Fibroblast of the aortic adventitia (primary cell): ENCODE measurements around the gene DPEP1. TPM values are rescaled to one million over a fixed set of nuclear protein-coding genes. Genes with fewer than 3 reads are reported as not detected.

Experiments
- DNase-seq: peaks from one replicate; pipeline ENCODE4 v3.0.0-alpha.2; 2010; ENCODE audit warnings: low read depth
- H3K4me3 ChIP-seq: 2 replicates; pipeline ENCODE4 v1.5.1; 2011; ENCODE audit warnings: low read depth, mild to moderate bottlenecking, control low read depth, low read length, moderate library complexity
- total RNA-seq: library from RNA; depleted of rRNA; stranded (reverse); fragments of >200 nt; gene quantifications from 2 replicates; pipeline ENCODE4 v1.2.3, GENCODE V29; 2012; ENCODE audit warnings: low replicate concordance
- TF ChIP-seq, protein P1 (sequence below): IDR thresholded peaks from 2 replicates; pipeline ENCODE4 v1.5.1; 2011; ENCODE audit warnings: mild to moderate bottlenecking, low read length, control low read depth, inconsistent platforms; ENCODE audit not compliant: insufficient read depth

The DPEP1 gene
- total RNA-seq, 1 donor: not detected

DNA sequence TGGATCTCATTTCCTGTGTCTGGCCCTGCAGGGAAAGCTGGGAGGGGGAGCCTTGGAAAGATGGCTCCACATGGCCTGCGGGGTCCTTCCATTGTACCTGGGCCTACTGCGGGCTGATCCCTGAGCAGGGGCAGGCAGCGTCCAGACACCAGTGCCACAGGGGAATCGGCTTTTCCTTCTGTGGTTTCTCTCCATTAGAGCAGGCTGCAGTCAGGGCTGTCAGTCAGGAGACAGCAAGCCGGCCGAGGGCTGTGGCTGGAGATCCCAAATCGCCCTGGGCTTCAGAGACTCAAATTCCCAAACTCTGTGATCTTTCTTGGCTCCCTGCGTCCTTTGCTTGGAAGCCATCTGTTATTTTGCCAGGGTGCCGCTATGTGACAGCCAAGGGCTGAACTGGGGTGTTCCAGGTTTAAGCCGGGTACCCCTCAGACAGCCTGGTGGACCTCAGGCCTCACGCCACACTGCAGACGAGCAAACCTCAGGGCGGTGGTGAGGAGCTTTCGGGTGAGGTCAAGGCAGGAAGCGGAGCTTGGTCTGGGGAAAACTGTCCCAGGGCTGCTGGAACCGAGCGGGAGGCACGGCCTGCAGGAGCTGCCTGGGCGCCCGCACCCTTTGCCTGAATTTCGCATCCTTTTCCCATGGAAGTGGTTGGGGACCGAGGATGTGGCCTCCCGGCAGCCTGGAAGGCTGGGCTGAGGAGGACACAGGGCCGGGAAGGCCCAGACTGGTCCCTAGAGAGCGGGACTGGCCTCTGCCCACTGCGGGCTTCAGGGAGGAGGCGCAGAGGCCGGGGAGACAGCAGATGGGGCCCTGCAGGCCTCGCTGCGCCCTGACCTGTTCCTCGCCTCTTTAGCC lies 39.4 kb upstream of the DPEP1 start:
- TF ChIP-seq, protein P1, sequence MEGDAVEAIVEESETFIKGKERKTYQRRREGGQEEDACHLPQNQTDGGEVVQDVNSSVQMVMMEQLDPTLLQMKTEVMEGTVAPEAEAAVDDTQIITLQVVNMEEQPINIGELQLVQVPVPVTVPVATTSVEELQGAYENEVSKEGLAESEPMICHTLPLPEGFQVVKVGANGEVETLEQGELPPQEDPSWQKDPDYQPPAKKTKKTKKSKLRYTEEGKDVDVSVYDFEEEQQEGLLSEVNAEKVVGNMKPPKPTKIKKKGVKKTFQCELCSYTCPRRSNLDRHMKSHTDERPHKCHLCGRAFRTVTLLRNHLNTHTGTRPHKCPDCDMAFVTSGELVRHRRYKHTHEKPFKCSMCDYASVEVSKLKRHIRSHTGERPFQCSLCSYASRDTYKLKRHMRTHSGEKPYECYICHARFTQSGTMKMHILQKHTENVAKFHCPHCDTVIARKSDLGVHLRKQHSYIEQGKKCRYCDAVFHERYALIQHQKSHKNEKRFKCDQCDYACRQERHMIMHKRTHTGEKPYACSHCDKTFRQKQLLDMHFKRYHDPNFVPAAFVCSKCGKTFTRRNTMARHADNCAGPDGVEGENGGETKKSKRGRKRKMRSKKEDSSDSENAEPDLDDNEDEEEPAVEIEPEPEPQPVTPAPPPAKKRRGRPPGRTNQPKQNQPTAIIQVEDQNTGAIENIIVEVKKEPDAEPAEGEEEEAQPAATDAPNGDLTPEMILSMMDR: no peak
- no peak overlapping the region for H3K4me3 ChIP-seq
- DNase-seq: no peak

DNA sequence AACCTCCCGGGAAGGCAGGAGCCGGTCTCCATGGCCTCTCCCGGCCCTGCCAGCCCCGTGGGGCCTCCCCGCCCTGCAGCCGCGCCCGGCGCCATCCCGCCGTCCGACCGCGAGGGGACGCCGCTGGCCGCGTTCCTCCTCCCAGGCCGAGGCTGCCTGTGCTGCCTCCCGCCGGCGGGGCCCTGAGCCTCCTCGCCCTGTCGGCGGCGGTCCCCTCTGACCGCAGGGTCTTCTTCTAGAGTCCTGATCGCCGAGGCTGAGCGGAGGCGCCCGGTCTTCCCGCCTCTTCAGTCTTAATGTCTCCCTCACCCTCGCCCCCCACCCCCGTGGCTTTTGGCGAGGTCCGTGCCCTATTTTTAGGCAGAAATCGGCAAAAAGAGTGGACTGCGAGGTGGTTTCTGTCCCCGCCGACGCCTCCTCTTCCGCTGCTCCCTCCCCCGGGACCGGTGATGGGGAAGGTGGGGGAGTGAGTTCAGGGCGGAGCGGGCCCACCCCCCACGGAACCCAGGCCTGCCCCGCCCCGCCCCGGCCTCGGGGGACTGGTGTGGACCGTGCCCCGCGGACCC lies 38.7 kb upstream of the DPEP1 start:
- H3K4me3 ChIP-seq: peak overlapping the region; percentile 51
- peak; percentile 65 for DNase-seq
- TF ChIP-seq, protein P1: peak; percentile 57

DNA sequence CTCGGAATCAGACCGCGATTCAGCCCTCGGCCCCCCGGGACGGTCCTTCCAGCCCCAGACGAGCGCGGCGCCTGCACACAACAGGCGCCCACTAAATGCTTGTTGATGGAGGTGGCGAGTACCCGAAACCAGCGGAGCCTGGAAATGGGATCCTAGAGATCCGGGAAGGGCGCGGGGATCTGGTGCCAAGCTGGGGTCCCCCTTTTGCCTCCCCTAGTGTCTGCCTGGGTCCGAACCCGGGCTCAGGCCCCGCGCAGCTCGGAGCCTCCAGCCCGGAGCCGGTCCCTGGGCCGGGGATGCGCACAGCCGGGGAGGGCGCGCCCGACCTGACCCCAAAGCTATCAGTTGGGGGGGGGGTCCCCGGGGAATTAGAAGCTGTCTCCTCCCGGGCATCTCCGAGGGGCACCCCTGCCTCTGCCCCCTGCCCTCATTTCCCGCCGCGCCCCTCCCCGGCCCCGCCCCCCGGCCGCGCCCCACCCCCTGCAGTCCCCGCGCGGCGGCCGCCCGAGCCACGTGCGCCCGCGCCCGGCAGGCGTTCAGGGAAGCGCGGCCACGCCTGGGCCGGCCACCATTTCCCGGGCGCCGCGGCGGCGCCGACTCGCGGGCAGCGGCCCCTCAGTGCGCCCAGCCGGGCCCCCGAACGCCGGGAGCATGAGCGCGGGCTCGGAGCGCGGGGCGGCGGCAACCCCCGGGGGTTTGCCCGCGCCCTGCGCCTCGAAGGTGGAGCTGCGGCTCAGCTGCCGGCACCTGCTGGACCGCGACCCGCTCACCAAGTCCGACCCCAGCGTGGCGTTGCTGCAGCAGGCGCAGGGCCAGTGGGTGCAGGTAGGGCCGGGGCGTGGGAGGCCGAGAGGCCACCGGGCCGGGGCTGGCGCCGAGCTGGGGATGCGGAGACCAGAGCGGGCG lies 37.9 kb upstream of the DPEP1 start, which contains the start of gene CPNE7:
TSS of gene CPNE7 (plus strand) at position 512 of the 906 bp plus-strand sequence. CDS start at position 652, 140 bp downstream.
- TF ChIP-seq, protein P1: no peak
- H3K4me3 ChIP-seq: peak within 1 kb of the TSS; percentile 68
- DNase-seq: no peak

DNA sequence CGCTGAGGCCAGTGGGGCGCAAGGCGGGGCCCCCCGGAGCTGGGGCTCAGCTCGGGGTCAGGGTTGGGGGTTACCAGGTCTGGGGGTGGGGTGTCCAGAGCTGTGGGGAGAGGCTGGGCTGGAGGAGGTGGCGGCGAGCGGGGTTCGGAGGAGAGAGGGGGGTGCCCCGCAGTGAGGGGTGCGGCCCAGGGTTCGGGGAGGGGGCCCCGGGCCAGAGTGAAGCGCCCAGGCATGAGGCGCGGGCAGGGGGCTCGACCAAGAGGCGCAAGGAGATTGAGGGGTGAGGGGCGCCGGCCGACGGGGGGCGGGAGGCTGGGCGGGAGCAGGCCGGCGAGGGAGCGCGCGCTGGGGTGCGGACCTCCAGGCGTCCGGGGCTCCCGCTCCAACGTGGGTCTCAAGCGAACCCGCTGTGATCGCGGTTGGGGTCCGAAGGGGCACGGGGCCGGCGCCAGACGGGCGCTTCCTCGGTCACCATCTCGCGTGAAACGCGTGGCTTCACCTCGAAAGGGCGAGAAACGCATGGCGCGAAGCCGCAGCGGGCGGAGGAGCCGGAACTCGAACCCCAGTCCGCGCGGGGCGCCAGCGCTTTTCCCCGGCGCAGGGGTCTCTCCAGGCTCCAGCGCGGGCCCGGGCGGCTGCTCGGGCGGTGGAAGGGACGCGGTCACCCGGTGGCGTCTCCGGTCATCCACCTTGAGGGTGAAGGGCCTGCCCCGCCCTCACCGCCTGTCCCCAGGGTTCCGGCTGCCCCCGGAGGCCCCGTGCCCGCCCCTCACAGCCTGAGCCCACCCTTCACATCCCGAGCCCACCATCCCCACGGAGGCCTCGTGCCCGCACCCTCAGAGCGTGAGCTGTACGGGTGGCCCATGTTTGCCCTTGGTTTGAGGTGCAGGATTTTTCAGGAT lies 37.0 kb upstream of the DPEP1 start:
- peak overlapping the region; percentile 68 for H3K4me3 ChIP-seq
- TF ChIP-seq, protein P1: no peak
- DNase-seq: no peak

DNA sequence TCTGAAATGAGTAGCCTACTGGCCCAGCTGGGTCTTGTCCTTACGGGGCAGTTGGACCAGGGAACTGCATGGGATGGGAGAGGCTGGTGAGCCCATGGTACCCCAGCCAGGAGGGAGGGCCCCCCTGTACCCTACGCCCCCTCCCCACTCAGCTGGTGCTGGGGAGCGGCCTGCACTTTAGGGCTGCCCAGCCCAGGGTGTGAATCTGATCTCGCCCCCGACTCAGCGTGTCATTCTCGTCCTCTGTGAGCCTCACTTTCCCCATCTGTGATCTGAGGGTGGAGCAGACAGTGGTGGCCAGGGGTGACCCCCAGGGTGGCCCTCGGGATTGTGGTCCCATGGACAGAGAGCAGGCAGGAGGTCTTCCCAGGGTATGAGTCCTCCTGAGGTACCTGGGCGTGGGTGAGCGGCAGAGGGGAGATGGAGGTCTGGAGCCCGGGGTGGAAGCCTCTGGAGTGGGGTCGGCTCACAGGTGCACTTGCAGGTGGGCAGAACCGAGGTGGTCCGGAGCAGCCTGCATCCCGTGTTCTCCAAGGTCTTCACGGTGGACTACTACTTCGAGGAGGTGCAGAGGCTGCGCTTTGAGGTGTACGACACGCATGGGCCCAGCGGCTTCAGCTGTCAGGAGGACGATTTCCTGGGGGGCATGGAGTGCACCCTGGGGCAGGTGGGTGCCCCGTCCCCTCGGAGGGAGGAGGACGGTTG lies 36.2 kb upstream of the DPEP1 start:
- no peak for DNase-seq
- TF ChIP-seq, protein P1: no peak
- peak overlapping the region; percentile 68 for H3K4me3 ChIP-seq
